HG03571 (cell line): ENCODE data around the gene SPACA9.

Source experiments
- ATAC-seq: cut with Tn5 transposase; IDR thresholded peaks from one replicate; pipeline ENCODE4 v1.9.1; 2021; ENCODE audit not compliant: unreplicated experiment

The SPACA9 gene

GRCh38 chr9:132939169-132939568 lies 60.5 kb downstream of the SPACA9 start:
- no peak for ATAC-seq
